ENCODE measurements around the gene HSPH1.

Gene HSPH1

GRCh38 chr13:31119966-31120700 is 41.6 kb downstream of the HSPH1 start:
- no peak for DNase-seq (ENCODE audit: extremely low read depth, low read depth)
- no peak for TF ChIP-seq CTCF (IDR thresholded peaks at IDR 0.05; ENCODE audit: low read depth, low read length)

GRCh38 chr13:31119526-31119925 is 42.2 kb downstream of the HSPH1 start:
- no peak for TF ChIP-seq CTCF (IDR thresholded peaks at IDR 0.05; ENCODE audit: low read depth, low read length)
- DNase-seq (ENCODE audit: extremely low read depth, low read depth) = no peak

GRCh38 chr13:31116224-31116623 is 45.5 kb downstream of the HSPH1 start:
- DNase-seq (ENCODE audit: extremely low read depth, low read depth) = no peak
- TF ChIP-seq CTCF (IDR thresholded peaks at IDR 0.05; ENCODE audit: low read depth, low read length) = no peak

GRCh38 chr13:31115616-31116015 is 46.1 kb downstream of the HSPH1 start:
- TF ChIP-seq CTCF (IDR thresholded peaks at IDR 0.05; ENCODE audit: low read depth, low read length) = no peak
- DNase-seq (ENCODE audit: extremely low read depth, low read depth) = no peak

- no peak for TF ChIP-seq CTCF (IDR thresholded peaks at IDR 0.05; ENCODE audit: low read depth, low read length)
- DNase-seq (ENCODE audit: extremely low read depth, low read depth) = no peak
Observed at GRCh38 chr13:31114641-31115040, 47.1 kb downstream of the HSPH1 start.

GRCh38 chr13:31111136-31111535 is 50.6 kb downstream of the HSPH1 start:
- no peak for TF ChIP-seq CTCF (IDR thresholded peaks at IDR 0.05; ENCODE audit: low read depth, low read length)
- no peak for DNase-seq (ENCODE audit: extremely low read depth, low read depth)

- no peak for TF ChIP-seq CTCF (IDR thresholded peaks at IDR 0.05; ENCODE audit: low read depth, low read length)
- DNase-seq (ENCODE audit: extremely low read depth, low read depth) = no peak
Observed at GRCh38 chr13:31110617-31111016, 51.1 kb downstream of the HSPH1 start.

All from AG09319 (cell line).